ENCODE results near the gene DKKL1.
A peak's percentile ranks its signal among the peaks of the same experiment; 100 is the strongest.

DKKL1 gene

DNA sequence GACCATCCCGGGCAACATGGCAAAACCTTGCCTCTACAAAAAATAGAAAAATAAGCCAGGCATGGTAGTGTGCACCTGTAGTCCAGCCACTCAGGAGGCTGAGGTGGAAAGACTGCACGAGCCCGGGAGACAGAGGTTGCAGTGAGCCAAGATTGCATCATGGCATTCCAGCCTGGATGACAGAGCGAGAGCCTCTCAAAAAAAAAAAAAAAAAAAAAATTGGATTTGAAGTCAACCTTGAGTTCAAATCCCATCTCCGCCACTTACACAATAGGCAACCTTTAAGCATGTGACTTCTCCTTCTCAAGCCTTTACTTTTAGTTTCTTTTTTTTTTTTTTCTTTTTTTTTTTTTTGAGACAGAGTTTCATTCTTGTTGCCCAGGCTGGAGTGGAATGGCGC, 36.4 kb downstream of the DKKL1 start:
- no peak for DNase-seq

DNA sequence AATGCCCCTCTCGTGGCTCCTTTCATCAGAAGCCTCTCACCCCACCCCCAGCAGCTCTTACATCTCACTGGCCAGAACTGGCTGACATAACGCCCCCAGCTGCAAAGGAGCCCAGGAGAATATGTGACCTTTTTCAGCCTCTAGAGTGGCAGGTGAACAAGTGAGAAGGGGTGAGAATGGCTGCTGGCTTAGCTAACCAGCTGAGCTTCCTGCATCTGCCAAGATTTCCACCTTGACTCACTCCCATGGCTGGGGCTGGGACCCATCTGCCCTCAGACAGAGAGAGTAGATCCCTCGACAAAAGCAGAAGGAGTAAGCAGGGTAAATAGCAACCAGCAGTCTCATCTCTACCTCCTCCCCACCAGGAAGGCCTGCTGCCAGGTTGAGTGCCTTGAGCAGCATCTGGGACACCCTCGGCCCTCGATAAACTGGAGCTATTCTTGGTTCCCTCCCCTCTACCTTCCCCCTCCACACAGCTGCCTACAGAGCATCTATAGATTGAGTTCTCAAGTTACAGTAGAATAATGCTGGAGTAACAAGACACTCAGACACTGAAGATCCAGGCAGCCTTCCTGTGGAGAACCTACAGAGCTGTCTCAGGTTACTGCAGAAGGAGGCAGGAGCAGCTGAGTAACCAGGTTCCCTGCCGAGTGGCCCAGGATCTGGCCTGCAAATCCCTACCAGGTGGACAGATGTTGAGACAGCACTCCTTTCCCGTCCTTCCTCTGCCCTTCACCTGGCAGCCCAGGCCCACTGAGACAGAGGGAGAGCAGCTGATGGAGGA, 39.9 kb downstream of the DKKL1 start:
- DNase-seq, result peak; percentile 98

DNA sequence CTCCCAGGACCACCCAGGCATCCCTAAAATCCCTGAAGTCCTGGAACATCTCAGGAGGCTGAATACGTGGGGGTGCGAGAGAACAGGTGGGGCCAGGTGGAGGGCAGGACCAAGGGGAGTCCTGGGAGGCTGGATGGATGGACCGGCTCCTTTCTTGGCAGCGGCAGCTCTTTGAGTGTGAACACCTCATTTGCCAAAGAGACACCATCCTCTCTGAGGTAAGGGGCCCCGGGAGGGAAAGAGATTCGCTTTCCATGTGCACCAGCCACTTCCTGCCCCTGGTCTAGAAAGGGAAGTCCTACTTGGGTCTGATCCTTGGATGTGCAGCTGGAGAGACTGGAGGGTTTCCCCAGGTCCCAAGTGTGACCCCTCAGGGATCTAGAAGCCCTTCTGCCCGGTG, 43.4 kb downstream of the DKKL1 start:
- DNase-seq, result no peak

DNA sequence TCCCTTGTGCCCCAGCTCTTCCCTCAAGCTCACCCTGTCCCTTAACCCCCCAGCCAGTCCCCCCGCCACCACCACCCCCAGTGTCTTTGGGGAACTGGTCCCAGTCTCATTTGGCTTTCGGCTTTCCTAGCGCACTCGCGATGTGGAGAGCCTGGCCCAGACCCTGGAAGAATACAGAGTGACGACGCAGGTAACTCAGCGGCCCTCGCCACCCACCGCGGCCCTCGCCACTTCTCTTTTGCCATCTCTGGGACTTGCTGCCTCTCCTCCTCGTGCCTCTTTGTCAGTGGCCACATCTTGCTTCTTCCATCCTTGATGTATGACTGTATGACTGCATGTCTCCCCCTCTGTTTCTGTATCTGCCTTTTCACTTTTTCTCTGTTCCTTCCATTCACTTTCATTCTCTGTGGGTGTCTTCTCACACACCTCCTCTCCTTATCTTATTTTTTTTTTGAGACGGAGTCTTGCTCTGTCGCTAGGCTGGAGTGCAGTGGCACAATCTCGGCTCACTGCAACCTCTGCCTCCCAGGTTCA, 43.9 kb downstream of the DKKL1 start:
- no peak for DNase-seq

DNA sequence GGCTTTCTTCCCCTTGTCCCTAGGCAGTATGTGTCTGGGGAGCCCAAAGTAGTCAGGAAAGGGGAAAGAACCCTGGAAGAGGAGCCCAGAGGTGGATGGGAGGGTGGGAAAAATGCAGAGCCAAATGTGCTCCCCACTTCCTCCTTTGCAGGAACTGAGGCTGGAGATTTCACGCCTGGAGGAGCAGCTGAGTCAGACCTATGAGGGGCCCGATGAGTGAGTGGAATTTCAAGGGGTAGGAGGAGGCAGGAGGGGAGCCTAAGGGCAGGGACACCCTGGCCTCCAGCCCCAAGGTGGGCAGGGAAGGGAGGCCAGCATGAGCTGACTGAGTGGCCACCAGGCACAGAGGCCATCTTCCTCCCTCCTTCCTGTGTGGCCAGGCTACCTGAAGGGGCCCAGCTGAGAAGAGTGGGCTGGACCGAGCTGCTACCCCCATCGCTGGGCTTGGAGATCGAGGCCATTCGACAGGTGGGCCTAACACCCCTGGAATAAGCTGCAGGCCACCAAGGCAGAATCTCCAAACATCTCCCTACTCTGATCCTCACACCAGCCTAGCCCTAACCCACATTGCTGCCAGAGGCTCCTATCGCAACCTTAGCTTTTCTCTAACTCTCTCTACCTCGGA, 45.3 kb downstream of the DKKL1 start:
- no peak for DNase-seq

DNA sequence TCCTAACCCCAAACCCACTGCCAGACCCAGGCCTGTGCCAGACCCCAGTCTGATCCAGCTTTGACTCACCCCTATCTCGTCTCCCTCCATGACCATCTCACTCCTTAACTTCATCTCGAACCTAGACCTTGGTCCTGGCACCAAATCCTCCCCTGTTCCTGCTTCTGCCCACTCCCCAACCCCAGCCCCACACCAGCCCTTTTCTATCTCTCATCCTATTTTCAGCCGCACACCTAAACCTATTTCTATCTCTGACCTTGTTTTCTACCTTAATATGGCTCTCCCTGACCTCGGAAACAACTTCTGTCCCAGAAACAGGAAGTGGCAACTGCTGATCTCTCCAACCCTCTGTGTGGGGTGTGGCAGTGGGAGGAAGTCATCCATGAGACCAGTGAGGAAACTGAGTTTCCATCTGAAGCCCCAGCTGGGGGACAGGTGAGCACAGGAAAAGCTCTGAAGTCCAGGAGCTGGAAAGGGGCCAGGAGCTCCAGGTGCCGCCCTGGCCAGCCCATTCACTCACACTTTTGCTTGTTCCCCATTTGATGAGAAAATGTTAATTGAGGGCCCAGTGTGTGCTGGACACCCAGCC, 45.9 kb downstream of the DKKL1 start:
- DNase-seq, result peak; percentile 30

DNA sequence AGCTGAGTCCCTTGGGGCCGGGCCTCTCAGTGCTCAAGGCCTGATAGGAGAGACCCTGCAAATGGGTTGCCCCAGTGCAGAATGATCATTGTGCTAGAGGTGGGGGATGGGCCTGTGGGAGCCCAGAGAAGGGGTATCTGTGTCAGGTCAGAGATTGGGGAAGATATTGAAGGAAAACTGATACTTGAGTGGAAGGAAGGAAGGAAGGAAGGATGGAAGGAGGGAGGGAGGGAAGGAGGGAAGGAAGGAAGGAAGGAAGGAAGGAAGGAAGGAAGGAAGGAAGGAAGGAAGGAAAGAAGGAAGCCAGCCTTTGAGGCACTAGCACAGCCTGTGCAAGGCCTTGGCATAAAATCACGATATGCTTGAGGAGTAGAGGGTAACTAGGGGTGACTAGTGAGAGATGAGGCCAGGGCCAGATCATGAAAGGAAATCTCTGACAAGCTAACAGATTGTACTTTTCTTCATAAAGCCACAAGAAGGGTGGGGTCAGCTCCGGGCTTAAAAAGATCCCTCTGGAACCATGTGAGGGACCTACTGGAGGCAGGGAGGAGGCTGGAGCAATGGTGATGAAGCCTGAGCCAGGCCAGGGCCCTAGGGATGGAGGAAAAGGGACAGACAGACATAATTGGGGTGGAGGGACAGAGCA, 48.1 kb downstream of the DKKL1 start:
- DNase-seq, result no peak

DNA sequence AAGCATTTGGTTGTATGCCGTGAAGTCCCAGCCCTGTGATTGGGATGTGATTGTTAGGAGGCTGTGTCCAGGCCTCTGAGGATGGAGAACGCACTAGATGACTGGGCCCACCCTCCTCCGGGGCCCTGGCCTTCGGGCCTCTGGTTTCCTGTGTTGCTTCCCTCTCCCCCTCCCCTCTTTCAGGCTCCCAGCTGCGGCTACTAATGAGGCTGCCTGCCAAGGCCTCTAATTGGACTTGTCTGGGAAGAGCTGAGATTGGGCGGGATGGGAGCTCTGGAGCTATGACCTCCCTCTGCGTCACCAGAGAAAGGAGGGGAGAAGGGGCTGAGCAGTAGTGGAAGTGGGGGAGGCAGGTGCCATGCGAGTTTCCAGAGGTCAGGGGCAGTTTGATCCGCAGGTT, 49.7 kb downstream of the DKKL1 start:
- no peak for DNase-seq

DNA sequence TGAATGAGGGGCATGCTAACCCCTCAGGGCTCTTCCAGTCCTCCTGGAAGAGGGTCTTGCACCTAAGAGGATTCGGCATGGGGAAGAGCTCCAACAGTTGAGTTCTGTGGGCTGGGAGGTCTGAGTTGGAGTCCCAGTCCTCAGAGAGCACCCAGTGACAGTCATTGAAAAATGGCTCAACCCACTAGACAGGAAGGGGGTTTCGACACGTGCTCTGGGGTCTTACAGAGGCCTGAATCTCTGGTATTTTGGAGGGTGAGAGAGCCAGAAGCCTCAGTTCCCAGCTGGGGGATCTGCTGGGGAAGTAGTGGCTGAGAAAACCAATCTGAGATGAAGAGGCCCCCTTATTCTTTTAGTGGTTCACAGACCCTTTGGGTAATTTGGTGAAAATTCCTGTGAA, 50.6 kb downstream of the DKKL1 start:
- no peak for DNase-seq

DNA sequence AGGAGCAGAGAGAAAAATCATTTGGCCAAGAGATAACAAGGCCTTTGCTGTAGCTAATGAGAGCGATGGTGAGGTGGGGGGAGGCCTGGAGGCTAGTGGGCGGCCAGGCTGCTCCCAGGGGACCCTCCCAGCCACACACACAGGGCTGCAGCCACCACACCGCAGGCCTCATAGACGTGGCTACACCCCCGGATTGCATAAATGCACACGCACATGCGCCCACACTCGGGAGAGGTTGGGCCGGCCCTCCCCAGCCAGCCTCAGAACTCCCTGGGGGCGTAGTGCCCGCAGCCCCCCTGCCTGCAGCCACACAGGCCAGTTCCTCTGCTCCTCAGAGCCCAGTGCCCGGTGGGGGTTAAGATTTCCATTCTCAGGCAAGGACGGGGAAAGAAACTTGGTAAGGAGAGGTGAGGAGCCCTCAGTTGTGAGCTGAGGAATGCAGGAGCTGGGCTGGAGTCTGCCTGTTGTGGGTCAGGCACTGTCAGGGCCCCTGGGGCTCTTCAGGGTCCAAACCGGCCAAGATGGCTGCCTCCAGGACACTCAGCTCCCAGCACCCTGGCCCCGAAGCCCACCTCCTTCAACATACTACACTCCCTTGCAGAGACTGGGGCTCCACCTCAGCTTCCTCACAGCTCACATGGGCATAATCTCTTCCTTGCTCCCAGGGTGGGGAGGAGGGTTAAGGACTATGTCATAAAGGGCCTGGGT, 51.6 kb downstream of the DKKL1 start:
- no peak for DNase-seq

DNA sequence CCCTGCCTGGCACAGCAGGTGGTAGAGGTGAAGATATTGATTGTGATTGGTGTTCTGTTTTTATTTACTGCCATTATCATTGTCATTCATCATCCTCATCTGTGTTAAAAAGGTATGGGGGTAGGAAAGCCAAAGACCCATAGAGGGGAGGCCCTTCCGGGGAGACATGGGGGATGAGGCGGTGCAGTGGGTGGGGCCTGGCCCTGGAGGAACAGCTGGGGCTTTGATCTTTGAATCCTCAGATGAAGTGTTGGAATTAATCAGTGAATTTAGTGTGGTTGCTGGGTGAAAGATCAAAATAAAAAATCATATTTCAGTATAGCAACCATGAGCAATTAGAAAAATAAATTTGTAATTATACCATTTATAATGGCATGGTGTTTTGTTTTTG, 52.1 kb downstream of the DKKL1 start:
- no peak for DNase-seq

DNA sequence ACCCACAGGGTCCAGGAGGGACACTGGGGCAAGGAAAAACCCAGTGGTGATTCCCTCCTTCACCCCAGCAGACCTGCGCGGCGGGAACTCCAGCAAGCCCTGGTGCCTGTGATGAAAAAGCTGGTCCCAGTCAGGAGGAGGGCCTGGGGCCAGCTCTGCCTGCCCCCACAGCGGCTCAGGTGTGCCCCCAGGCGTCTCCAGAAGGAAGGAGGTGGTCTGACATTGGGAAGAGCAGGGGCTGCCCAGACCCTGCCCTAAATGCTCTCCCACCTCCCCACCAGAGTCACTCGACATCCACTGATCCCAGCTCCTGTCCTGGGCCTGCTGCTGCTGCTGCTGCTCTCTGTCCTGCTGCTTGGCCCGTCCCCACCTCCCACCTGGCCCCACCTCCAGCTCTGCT, 53.4 kb downstream of the DKKL1 start:
- no peak for DNase-seq

DNA sequence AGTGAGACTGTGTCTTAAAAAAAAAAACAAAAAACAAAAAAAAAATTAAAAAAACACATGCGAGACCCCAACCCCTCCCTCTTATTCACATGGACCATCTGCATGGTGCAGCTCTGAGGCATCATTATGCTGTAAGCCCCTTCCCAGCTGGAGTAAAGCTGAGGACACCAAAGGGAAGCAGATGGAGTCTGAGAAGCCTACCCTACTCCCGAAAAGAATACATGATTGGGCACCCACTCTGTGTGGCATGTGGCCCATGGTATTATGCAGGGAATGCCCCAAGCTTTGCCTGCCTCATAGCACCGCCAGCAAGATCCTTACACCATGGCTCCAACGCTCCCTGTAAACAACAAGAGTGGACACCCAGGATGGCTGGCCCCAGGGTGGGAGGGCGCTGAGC, 54.8 kb downstream of the DKKL1 start:
- DNase-seq, result no peak

DNA sequence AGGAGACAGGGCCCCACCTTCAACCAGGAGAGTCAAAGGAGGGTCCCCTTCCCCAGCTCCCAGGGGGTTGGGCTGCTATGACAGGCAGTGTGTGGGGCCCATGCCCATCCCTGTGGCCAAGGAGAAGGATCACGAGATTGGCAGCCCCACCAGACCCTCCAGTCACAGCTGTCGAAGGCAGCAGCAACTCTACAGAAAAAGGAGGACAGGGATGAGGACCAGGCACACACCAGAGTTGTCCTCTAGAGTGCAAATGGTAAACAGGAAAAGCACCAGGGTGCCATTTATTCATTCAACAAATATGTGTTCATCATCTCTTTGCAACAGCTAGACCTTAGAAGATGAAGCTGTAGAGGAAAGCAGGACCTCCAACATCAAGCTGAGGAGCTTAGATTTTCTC, 55.5 kb downstream of the DKKL1 start:
- no peak for DNase-seq

DNA sequence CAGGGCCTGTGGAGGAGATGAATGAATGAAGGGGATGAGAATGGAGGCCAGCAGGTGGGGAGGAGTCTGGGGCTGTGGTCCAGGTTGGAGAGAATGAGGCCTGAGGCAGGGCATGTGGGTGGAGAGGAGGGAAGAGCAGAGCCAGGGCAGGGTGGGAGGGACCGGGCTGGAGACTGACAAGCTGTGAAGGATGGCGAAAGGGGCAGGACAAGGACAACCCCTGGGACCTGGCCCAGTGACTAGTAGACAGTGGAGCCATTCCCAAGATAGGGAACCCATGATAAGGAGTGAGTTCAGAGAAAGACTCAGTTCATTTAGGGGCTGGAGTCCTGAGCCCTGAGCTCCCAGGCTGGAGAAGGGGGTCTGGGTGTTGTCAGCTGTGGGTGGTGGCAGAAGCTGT, 56.5 kb downstream of the DKKL1 start:
- no peak for DNase-seq

DNA sequence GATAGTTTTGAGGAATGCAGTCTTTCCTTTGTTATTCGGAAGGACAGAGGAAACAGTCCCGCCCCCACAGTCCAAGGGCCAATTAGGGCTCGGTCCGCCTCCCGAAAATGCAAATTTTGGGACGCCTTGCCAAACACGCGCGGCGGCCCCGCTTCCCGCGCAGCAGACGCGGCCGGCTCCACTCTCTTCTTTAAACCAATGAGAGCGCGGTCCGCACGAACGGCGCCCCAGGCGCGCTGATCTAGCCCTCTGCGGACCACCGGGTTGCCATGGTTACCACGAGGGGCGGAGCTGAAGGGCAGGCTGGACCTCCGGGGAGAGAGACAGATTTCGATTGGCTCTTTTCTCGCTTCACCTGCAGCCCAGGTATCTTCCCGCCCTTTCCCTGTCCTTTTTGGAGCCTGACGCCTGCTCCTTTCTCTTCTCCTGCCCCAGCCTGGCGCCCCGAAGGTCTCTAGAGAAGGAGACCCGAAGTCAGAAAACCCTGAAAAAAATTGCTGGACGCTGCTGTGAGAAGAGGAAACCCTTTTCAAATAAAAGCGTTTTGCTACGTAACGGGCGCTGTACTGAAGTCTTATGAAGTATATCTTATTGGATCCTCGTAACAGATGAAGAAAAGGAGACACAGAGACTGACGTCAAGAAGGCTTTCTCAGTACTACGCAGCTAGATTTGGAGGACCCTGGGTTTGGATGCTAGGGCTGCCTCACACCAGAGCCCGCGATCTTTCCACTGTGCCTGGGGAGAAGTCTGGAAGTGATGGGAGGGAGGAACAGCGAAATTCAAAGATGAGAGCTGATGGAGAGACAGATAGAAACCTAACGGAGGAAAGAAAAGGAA, 57.6 kb downstream of the DKKL1 start:
- DNase-seq, result peak; percentile 89

DNA sequence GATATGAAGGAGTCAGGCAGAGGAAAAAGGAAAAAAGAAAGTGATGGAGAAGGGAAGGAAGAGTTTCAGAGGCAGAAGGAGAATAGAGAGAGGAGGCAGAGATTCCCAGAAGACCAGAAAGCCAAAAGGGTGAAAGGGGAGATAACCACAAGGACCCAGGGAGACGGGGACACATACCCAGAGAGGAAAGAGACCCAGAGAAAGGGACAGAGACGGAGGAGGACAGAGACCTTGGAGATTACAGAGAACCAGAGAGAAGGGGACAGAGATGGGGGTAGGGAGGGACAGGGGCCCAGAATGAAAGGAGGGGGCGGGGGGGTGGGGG, 58.2 kb downstream of the DKKL1 start:
- no peak for DNase-seq

DNA sequence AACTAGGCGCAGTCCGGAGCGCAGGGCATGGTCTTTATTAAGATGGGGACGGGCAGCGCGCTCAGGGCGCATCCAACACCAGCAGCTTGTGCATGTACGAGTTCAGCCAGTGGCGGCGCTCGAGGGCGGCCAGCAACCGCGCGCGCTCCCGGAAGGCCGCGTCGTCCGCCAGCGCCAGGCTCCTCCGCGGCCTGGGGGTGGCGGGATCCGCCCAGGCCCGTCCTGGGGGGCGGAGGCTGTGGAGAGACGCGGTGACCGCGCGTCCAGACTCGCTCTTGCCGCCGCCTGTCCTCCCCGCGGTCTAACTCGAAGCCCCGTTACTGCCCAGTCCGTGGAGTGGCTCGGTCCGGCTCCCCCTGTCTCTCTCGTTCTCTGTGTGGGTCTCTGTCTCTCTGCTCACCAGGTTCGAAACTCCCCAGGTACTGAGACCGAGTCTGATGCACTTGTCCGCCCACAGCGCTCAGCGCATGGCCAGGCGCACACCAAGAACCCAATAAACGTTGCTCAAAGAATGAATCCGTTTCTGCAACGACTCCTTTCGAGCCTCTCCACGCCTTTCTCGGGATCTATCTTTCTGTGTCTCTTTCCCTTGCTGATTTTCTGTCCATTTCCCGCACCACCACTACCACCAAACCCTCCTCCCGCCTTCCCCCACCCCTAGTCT, 58.9 kb downstream of the DKKL1 start:
- DNase-seq, result peak; percentile 49

DNA sequence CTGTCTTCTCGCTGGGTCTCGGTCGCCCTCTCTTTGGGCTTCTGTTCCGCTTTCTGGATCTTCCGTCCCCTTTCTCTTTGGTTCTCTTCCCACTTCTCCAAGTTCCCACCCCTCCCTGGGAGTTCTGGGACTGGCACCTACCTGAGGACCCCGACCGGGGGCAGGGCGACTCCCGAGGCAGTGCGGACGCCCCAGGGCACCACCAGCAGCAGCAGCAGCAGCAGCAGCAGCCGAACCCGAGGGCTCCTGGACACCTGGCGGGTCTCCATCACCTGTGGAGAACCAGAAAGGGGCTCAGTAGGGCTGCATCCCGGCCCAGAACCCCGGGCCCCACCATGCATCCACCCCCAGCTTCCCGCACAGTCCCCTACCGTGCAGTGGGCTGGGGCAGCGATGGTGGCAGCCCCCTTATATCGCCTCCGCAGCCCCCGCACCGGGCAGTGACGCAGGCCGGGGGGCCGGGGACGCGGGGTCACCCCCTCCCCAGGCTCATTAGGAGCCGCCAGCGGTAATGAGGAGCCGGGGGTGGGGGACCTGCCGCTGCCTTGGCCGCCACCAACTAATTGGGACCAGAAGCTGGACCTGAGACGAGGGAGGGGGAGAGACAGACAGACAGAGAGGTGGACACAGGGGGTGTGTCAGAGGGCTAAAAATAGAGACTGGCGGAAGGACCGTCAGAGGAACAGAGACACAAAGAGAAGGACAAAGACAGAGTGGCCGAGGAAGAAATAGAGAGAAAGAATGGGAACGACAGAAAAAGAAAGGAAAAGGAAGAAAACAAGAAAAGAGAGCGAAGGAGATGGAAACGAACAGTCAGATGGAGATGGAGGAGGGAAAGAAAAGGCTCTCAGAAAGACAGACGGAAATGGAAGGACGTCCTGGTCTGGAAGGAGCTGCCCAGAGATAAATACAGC, 59.7 kb downstream of the DKKL1 start, which contains the start of gene PTH2:
Gene PTH2 (minus strand): TSS at position 371 of the 914 bp plus-strand sequence. CDS start 102 bp downstream, at position 269.
- DNase-seq, result no peak

DNA sequence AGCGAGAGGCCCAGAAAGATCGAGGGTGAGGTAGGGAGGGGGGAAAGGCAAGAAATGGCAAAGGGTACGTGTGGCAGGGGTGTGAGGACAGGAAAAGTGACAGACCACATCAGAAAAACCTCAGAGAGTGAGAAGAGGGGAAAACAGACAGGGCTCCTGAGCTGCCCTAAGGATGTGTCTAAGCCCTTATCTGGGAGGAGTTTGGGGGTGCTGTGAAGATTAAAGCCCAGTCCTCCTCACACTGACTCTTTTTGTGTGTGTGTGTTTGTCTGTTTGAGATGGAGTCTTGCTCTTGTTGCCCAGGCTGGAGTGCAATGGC, 60.3 kb downstream of the DKKL1 start:
- no peak for DNase-seq

Measured in NCI-H510A treated with DMSO at 0.1 percent for 48 hours (cell line).